ENCODE measurements around the gene DNMT3L.

The DNMT3L gene

GRCh38 chr21:44272284-44272858 lies 10.7 kb upstream of the DNMT3L start:
- TF ChIP-seq FOXP2 (optimal IDR thresholded peaks at IDR 0.05; ENCODE audit: borderline replicate concordance, extremely low read depth, extremely low read length, insufficient read depth) (no peak), REST (IDR thresholded peaks at IDR 0.05; ENCODE audit: insufficient read depth in 1 of 2, low read depth in 2 of 2, low read length in 2 of 2) (no peak), TAF1 (IDR thresholded peaks at IDR 0.05; ENCODE audit: borderline replicate concordance, insufficient read depth, low read length) (no peak), SIN3A (IDR thresholded peaks at IDR 0.05; ENCODE audit: borderline replicate concordance, insufficient read depth, low read length) (no peak), POLR2AphosphoS5 (IDR thresholded peaks at IDR 0.05; ENCODE audit: low read depth, low read length) (no peak)

- TF ChIP-seq FOXP2 (optimal IDR thresholded peaks at IDR 0.05; ENCODE audit: borderline replicate concordance, extremely low read depth, extremely low read length, insufficient read depth), result no peak
- no peak for TF ChIP-seq SIN3A (IDR thresholded peaks at IDR 0.05; ENCODE audit: borderline replicate concordance, insufficient read depth, low read length)
- no peak for TF ChIP-seq TAF1 (IDR thresholded peaks at IDR 0.05; ENCODE audit: borderline replicate concordance, insufficient read depth, low read length)
- TF ChIP-seq REST (IDR thresholded peaks at IDR 0.05; ENCODE audit: insufficient read depth in 1 of 2, low read depth in 2 of 2, low read length in 2 of 2), result no peak
- no peak for TF ChIP-seq POLR2AphosphoS5 (IDR thresholded peaks at IDR 0.05; ENCODE audit: low read depth, low read length)
These were observed 10.0 kb upstream of the DNMT3L start for GRCh38 chr21:44271558-44272283.

- TF ChIP-seq SIN3A (IDR thresholded peaks at IDR 0.05; ENCODE audit: borderline replicate concordance, insufficient read depth, low read length) (no peak), POLR2AphosphoS5 (IDR thresholded peaks at IDR 0.05; ENCODE audit: low read depth, low read length) (no peak), FOXP2 (optimal IDR thresholded peaks at IDR 0.05; ENCODE audit: borderline replicate concordance, extremely low read depth, extremely low read length, insufficient read depth) (no peak), REST (IDR thresholded peaks at IDR 0.05; ENCODE audit: insufficient read depth in 1 of 2, low read depth in 2 of 2, low read length in 2 of 2) (no peak), TAF1 (IDR thresholded peaks at IDR 0.05; ENCODE audit: borderline replicate concordance, insufficient read depth, low read length) (no peak)
These were observed 7.4 kb upstream of the DNMT3L start for GRCh38 chr21:44269090-44269489.

GRCh38 chr21:44267655-44268142 lies 6.0 kb upstream of the DNMT3L start:
- TF ChIP-seq TAF1 (IDR thresholded peaks at IDR 0.05; ENCODE audit: borderline replicate concordance, insufficient read depth, low read length) (no peak), SIN3A (IDR thresholded peaks at IDR 0.05; ENCODE audit: borderline replicate concordance, insufficient read depth, low read length) (no peak), FOXP2 (optimal IDR thresholded peaks at IDR 0.05; ENCODE audit: borderline replicate concordance, extremely low read depth, extremely low read length, insufficient read depth) (no peak), POLR2AphosphoS5 (IDR thresholded peaks at IDR 0.05; ENCODE audit: low read depth, low read length) (no peak), REST (IDR thresholded peaks at IDR 0.05; ENCODE audit: insufficient read depth in 1 of 2, low read depth in 2 of 2, low read length in 2 of 2) (no peak)

All from PFSK-1 (cell line).